HepG2 (cell line): ENCODE results near the gene VPS25. TPM values are rescaled to one million over a fixed set of nuclear protein-coding genes. Genes with fewer than 3 reads are reported as not detected.

Source experiments
- ARHGAP35 ChIP-seq: sonication (generic); formaldehyde crosslinking; IDR thresholded peaks from 2 replicates; pipeline ENCODE4 v1.9.0; 2022; ENCODE audit warnings: mild to moderate bottlenecking, inconsistent platforms, moderate library complexity, missing genetic modification reagents, borderline replicate concordance
- CBFB ChIP-seq: sonication (generic); formaldehyde crosslinking; IDR thresholded peaks from 2 replicates; pipeline ENCODE4 v1.4.0; 2020; ENCODE audit warnings: missing genetic modification reagents
- CEBPG ChIP-seq: IDR thresholded peaks from 2 replicates; pipeline ENCODE4 v1.6.1; 2016
- HCFC1 ChIP-seq: fragments of 150-350 bp; IDR thresholded peaks from 2 replicates; pipeline ENCODE4 v1.6.1; 2014; ENCODE audit warnings: low read depth, low read length
- HOXA5 ChIP-seq: sonication (generic); formaldehyde crosslinking; IDR thresholded peaks from 2 replicates; pipeline ENCODE4 v1.4.0; 2020; ENCODE audit warnings: missing genetic modification reagents
- MAX ChIP-seq: IDR thresholded peaks from 2 replicates; pipeline ENCODE4 v1.6.1; 2012; ENCODE audit warnings: inconsistent platforms
- MED8 ChIP-seq: sonication (generic); formaldehyde crosslinking; IDR thresholded peaks from 2 replicates; pipeline ENCODE4 v1.8.1; 2023; ENCODE audit warnings: mild to moderate bottlenecking, missing genetic modification reagents; ENCODE audit not compliant: insufficient replicate concordance
- NCOA5 ChIP-seq: sonication (generic); formaldehyde crosslinking; IDR thresholded peaks from 2 replicates; pipeline ENCODE4 v1.4.0; 2020; ENCODE audit warnings: missing genetic modification reagents
- PBX3 ChIP-seq: sonication (generic); formaldehyde crosslinking; IDR thresholded peaks from 2 replicates; pipeline ENCODE4 v1.8.1; 2023; ENCODE audit warnings: missing genetic modification reagents, inconsistent platforms, borderline replicate concordance
- SMYD3 ChIP-seq: sonication (generic); formaldehyde crosslinking; IDR thresholded peaks from 2 replicates; pipeline ENCODE4 v1.8.1; 2023; ENCODE audit warnings: mild to moderate bottlenecking, missing genetic modification reagents
- ZEB1 ChIP-seq: IDR thresholded peaks from 2 replicates; pipeline ENCODE4 v1.6.1; 2012; ENCODE audit warnings: mild to moderate bottlenecking, low read depth, inconsistent platforms; ENCODE audit not compliant: insufficient replicate concordance
- ZNF512 ChIP-seq: sonication (generic); formaldehyde crosslinking; IDR thresholded peaks from 2 replicates; pipeline ENCODE4 v1.4.0; 2020; ENCODE audit warnings: mild to moderate bottlenecking, missing genetic modification reagents
- ZNF558 ChIP-seq: sonication (generic); formaldehyde crosslinking; IDR thresholded peaks from 2 replicates; pipeline ENCODE4 v1.9.0; 2022; ENCODE audit warnings: mild to moderate bottlenecking, missing genetic modification reagents, borderline replicate concordance
- ZNF598 ChIP-seq: sonication (generic); formaldehyde crosslinking; IDR thresholded peaks from 2 replicates; pipeline ENCODE4 v1.5.1; 2020; ENCODE audit warnings: mild to moderate bottlenecking, missing genetic modification reagents, borderline replicate concordance
- ZNF703 ChIP-seq: sonication (generic); formaldehyde crosslinking; IDR thresholded peaks from 2 replicates; pipeline ENCODE4 v1.5.1; 2020; ENCODE audit warnings: missing genetic modification reagents, mild to moderate bottlenecking, moderate library complexity, borderline replicate concordance
- polyA plus RNA-seq, 8 experiments: library from polyadenylated mRNA; depleted of rRNA in 3 of 8; stranded (reverse) in 7 of 8; unstranded in 1 of 8; fragments of >200 nt; fragmentation: Illumina TruSeq in 4 of 8; extraction: Trizol in 4 of 8; gene quantifications; 2 replicates each; pipeline versions ENCODE4 v1.2.1 to v1.2.3, GENCODE V29; 2011 to 2016; ENCODE audit warnings: low read depth in 4 of 8, missing spikeins in 1 of 8, mixed read lengths in 1 of 8; ENCODE audit not compliant: insufficient read depth in 1 of 8
- total RNA-seq, 5 experiments: library from RNA; depleted of rRNA; stranded (reverse); fragments of >200 nt; fragmentation: Illumina TruSeq; extraction: Trizol; gene quantifications; 2 replicates each; pipeline ENCODE4 v1.2.3, GENCODE V29; 2016; ENCODE audit warnings: low read depth in 1 of 5
- TF ChIP-seq, protein P1 (sequence below), 2 experiments: fragments of 450-650 bp in 1 of 2; sonication (generic) in 1 of 2; formaldehyde crosslinking in 1 of 2; IDR thresholded peaks; 2 replicates each; pipeline versions ENCODE4 v1.6.1 to v1.8.0; 2016 to 2022; ENCODE audit warnings: antibody characterized with exemption in 1 of 2, mild to moderate bottlenecking in 1 of 2, missing genetic modification reagents in 1 of 2

VPS25 gene
- total and polyA plus RNA-seq, 2 of the 13 experiments (the other 11 are each of a cell fraction or from before 2014, with no cell fraction given): 161 to 249 TPM

DNA sequence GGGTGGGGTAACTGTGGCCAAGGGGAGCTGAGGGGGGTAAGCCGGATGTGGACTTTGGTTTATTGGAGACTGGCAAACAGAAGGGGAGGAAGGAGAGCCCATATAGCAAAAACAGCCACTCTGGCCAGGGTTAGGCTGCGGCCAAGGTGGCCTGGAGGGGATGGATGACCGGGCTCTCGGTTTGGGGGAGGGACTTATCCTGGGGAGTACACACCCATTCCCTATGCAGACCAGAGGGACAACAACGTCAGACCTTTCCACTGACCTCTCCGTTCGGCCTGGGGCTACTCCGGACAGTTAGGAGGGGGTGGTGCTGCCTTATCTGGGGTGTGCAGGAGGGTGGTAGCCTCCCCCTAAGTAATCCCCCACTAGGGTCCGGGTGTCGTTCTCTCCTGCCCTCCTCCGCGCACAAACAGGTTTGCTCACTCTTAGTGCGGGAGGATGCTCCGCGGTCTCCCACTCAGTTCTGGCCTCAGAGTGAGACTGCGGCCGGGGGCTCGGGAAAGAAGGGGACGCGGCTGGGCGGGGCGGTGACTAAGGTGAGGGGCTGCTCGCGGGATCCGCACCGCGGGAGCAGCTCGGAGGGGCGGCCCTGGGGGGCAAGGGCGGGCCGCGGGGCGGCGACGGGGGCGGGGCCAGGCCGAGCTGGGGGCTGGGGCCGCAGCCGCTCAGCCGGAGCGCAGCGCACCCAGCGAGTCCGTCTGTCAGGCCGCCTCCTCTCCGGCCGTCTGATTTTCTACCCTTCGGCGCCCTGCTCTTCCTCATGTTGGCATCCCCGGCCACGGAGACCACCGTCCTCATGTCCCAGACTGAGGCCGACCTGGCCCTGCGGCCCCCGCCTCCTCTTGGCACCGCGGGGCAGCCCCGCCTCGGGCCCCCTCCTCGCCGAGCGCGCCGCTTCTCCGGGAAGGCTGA is 6.9 kb downstream of the VPS25 start, which contains the start of gene WNK4 (continued):
- TF ChIP-seq MAX (peak; percentile 29), PBX3 (CRISPR knock-in tag) (no peak), HCFC1 (no peak), ZNF703 (CRISPR knock-in tag) (no peak), ZNF598 (CRISPR knock-in tag) (no peak), MED8 (peak; percentile 87), ZEB1 (peak; percentile 32), CEBPG (CRISPR knock-in tag) (peak; percentile 53), ZNF512 (no peak), ARHGAP35 (CRISPR knock-in tag) (no peak; the same call in 1 of the 2 replicates), NCOA5 (CRISPR knock-in tag) (no peak), ZNF558 (peak; percentile 79; the same call in 1 of the 2 replicates), CBFB (CRISPR knock-in tag) (peak; percentile 21; the same call in 1 of the 2 replicates), SMYD3 (peak; percentile 65; the same call in 1 of the 2 replicates), HOXA5 (CRISPR knock-in tag) (peak; percentile 73; the same call in 1 of the 2 replicates)
- TF ChIP-seq, protein P1, sequence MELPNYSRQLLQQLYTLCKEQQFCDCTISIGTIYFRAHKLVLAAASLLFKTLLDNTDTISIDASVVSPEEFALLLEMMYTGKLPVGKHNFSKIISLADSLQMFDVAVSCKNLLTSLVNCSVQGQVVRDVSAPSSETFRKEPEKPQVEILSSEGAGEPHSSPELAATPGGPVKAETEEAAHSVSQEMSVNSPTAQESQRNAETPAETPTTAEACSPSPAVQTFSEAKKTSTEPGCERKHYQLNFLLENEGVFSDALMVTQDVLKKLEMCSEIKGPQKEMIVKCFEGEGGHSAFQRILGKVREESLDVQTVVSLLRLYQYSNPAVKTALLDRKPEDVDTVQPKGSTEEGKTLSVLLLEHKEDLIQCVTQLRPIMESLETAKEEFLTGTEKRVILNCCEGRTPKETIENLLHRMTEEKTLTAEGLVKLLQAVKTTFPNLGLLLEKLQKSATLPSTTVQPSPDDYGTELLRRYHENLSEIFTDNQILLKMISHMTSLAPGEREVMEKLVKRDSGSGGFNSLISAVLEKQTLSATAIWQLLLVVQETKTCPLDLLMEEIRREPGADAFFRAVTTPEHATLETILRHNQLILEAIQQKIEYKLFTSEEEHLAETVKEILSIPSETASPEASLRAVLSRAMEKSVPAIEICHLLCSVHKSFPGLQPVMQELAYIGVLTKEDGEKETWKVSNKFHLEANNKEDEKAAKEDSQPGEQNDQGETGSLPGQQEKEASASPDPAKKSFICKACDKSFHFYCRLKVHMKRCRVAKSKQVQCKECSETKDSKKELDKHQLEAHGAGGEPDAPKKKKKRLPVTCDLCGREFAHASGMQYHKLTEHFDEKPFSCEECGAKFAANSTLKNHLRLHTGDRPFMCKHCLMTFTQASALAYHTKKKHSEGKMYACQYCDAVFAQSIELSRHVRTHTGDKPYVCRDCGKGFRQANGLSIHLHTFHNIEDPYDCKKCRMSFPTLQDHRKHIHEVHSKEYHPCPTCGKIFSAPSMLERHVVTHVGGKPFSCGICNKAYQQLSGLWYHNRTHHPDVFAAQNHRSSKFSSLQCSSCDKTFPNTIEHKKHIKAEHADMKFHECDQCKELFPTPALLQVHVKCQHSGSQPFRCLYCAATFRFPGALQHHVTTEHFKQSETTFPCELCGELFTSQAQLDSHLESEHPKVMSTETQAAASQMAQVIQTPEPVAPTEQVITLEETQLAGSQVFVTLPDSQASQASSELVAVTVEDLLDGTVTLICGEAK (IDR thresholded peaks at IDR 0.05): no peak
- TF ChIP-seq, protein P1 (CRISPR knock-in tag; IDR thresholded peaks at IDR 0.05): peak; percentile 56; the same call in 1 of the 2 replicates
